ENCODE results near the gene PNCK.

PNCK gene

DNA sequence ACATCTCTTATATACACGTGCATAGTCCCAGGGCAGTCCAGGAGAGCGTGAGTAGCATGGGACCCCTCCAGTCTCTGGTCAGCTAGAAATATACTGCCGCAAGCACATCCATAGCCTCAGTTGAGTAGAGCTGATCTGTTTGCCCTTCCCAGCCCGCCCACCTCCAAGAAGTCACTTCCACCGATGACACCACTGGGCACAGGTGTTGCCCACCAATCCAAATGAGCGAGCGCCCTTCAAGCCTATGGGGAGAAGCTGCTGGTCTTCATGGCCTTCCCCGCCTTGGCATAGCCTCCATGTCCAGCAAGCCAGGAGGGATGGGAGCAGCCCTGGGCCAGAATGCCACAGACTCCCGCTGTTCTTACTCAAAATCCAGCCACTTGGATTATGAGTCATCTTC, 16.5 kb downstream of the PNCK start:
- no peak for DNase-seq

DNA sequence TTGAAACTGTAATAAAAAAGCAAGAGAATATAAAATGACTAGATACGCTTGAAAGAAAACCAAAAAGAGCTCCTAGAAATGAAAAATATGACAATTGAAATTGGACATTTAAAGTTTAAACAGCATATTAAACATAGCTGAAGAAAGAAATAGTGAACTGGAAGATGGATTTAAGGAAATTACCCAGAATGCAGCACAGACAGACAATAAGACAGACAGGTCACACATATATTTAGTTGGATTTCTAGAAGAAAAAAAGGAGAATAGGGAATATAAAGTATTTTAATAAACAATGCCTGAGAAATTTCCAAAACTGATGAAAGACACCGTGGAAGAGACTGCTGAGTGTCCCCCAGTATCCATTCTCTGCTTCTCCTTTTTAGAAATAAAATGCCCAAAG, 20.1 kb downstream of the PNCK start:
- no peak for DNase-seq

DNA sequence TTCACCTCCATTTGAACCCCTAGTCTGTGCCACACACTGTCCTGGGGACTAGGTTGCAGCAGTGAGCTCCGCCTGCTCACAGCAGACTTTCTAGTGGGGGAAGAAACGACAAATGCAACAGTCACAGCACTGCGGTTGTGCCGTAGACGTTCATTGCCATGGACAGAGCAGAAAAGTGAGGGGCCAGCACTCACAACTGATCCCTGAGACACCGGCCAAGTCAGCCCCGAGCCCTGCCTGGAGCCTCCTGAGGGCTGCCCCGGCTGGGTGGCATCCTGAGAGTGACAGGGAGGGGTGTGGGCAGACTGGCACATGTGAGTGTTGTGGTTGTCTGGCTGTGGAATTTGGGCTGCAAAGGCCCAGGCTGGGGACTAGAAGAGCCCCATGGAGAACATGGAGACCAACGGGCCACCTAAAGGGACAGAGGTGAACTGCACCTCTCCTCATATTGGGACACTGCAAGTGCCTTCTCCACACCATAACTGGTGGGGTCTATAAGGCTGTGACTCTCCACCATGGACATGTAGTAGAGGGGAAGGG, 22.0 kb downstream of the PNCK start:
- DNase-seq = no peak

DNA sequence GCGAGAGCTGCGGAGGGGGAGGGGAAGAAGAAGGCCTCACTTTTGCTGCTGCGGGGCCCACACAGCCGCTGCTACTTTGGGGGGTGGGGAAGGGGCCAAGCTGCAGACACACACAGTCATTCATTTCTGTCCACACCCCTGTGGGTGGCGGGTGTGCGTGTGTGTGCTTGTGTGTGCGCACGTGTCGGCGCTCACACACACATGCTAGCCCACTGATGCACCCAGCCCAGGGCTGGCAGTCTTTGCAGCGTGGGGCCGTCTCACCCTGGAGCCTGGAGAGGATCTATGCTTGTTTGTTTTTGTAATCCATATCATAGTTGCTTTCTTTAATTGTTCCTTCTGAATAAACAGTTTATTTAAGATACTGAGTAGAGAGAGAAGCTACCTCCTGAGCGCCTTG, 22.7 kb downstream of the PNCK start:
- DNase-seq = no peak

DNA sequence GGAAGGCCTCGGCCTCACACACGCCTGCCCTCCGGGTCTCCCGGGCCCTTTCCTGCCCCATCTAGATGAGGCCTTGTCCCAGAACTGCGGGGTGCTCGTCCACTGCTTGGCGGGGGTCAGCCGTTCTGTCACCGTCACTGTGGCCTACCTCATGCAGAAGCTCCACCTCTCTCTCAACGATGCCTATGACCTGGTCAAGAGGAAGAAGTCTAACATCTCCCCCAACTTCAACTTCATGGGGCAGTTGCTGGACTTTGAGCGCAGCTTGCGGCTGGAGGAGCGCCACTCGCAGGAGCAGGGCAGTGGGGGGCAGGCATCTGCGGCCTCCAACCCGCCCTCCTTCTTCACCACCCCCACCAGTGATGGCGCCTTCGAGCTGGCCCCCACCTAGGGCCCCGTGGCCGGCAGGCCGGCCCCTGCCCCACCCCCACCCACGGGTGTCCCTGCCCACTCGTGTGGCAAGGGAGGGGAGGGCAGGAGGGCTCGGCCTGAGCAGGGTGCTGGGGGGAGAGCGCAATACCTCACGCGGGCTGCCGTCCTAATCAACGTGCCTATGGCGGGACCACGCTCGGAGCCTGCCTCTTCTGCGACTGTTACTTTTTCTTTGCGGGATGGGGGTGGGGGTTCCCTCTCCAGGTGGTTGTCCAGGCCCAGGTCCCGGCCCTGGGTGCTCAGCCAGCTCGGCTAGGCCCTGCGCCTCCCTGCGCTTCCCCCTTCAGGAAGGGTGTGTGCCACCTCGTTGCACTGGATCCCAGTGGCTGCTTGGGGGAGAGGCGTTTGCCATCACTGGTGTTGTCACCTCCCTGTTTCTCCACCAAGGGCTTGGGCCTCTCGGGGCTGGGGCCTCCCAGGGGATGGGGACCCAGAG, 23.5 kb downstream of the PNCK start:
- no peak for DNase-seq

DNA sequence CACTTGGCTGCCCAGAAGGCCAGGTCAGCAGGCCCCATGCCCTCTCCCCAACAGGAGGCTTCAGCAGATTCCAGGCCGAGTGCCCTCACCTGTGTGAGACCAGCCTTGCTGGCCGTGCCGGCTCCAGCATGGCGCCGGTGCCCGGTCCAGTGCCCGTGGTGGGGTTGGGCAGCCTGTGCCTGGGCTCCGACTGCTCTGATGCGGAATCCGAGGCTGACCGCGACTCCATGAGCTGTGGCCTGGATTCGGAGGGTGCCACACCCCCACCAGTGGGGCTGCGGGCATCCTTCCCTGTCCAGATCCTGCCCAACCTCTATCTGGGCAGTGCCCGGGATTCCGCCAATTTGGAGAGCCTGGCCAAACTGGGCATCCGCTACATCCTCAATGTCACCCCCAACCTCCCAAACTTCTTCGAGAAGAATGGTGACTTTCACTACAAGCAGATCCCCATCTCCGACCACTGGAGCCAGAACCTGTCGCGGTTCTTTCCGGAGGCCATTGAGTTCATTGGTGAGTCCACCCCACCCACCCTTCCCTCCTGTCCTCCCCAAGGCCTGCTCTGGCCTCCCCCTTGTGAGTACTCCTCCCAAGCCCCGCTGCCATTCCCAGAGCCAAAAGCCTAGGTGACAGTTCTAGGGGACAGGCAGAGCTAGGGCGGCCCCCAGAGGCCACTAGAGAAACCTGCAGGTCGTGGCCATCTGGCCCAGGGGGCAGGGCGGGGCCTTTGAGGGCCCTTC, 24.3 kb downstream of the PNCK start:
- DNase-seq = no peak

DNA sequence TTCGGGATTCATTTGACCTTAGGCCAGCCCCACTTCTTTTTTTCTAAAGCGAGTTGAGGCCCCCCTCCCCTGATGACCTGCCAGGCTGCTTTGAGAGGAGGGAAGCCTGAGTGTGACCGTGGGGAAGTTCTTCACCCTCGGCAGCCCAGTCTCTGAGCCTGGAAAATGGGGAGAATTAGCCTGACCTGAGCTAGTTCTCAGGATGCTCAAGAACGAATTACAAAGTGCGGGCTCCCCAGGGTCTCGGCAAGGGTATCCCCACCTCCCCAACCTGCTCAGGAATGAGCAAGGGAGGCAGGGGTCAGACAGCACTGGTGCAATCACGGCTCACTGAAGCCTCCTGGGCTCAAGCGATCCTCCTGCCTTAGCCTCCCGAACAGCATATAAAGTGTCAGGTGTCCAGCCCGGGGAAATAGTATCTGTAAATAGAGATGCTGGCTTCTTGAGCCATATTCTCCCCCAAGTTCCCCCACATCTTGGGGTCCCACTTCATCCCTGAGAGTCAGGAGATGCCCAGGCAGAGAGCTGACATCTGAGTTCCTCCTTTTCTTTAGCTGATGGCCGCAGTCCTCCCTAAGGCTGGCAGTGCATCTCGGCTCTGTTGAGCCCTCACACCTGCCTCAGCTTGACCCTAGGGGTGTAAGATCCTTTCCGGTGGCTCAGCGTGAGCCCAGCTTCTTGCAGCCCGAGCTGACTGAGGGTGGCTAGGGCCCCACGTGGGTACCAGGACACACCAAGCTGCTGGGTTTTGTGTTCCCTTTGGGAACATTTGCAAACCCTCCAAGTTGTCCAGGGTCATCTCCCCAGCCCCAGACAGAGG, 25.0 kb downstream of the PNCK start:
- no peak for DNase-seq

DNA sequence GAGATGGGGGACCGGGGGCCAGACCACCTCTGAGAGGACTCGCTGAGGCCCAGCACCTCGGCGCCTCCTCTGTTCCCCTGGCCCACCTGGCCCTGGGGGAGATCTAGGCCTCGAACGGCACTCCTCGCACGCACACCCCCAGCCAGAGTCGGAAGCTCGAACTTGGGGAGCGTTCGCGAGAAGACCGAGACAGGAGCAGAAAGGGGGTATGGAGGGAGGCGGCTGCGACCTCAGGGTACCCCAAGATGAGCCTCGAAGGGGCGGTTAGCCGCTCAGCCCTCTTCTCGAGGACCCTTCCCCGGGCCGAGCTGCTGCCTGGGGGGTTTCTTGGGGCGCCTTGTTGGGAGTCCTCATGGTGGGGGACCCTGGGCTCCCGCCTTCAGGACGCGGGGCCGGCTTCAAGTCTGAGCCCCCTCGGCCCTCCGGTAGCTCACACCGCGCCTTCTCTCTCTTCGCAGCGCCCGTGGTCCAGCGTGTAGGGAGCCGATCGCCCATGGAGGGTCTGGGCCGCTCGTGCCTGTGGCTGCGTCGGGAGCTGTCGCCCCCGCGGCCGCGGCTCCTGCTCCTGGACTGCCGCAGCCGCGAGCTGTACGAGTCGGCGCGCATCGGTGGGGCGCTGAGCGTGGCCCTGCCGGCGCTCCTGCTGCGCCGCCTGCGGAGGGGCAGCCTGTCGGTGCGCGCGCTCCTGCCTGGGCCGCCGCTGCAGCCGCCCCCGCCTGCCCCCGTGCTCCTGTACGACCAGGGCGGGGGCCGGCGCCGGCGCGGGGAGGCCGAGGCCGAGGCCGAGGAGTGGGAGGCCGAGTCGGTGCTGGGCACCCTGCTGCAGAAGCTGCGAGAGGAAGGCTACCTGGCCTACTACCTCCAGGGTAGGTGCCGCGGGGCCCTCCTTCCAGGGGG, 25.9 kb downstream of the PNCK start:
- DNase-seq = no peak

DNA sequence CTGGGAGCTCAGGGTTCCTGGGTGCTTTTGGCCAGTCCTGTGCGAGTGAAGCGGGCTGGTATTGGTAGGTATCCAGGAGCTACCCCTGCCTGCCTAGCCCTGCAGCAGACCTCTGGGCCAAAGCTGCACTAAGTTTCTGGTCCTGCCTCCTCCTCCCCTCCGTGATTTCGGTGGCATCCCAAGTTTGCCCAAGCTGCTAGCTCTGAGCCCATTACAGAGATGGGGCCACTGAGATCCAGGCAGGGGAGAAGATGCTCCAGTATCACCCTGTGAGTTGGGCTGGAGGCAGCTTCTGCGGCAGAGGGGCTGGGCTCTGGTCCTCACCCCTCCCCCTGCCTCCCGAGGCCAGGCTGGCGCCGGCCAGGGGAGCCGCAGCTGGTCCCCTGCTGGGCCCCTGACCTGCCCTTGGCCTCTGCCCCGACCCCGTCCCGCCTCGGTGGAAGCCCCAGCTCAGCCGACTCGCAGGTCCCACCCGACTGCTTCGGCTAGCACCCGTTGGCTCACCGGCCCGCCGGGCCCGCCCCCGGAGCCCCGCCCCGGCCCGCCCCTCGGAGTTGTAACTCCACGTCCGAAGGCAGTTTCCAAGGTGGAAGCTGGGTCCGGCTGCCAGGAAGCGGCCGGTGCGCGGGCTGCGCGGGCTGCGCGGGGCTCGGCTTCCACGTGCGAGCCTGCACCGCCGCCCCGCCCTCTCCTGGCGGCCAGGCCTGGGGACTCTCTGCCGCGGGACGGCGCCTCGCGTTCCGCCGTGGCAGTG, 26.8 kb downstream of the PNCK start, which contains the start of gene DUSP9:
Gene DUSP9, plus strand, starts transcription at position 584 of the 754 bp plus-strand sequence. CDS start 751 bp downstream, outside the sequence.
- no peak for DNase-seq

DNA sequence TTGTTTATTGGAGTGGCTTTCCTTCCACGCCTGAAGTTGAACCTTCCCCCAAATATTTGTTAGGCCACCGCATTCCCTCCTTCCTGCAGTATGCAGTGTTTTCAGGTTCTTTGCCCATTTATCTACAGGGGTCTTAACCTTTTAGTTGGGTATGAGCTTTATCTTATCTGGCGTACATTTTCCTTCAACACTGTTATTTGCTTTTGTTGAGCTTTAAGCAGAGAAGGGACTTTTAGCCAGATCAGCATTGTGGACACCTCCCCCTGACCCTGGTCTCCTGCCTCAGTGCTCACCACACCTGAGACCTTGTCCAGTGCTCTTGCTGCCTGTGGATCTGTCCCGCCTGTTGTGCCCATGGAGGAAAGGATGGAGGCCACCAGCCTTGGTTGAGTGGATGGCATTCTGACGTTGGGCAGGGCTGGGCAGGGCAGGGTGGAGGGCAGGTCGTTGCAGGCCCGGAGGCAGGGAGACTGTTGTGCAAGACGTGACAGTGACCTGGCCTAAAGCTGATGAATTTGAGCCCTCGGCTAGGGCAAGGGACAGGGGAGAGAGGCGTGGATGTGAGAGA, 27.6 kb downstream of the PNCK start:
- DNase-seq = no peak

DNA sequence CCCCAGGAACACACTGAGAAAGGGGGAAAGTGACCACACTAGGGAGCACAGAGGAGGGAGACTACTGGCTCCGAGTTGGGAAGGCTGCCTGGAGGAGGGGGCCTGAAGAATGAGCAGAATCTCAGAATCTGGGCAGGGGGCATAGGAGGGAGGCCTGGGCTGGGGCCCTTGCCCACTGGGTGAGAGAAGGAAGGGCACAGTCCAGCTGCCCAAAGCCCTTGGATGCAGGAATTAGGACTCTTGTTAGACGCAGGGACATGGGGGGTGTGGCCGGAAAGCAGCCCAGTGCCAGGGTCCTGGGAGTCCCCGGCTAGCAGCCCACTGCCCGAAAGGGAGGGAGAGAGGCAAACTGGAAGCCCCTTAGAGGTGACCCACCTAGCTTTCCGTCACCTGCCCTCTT, 28.5 kb downstream of the PNCK start:
- DNase-seq = no peak

DNA sequence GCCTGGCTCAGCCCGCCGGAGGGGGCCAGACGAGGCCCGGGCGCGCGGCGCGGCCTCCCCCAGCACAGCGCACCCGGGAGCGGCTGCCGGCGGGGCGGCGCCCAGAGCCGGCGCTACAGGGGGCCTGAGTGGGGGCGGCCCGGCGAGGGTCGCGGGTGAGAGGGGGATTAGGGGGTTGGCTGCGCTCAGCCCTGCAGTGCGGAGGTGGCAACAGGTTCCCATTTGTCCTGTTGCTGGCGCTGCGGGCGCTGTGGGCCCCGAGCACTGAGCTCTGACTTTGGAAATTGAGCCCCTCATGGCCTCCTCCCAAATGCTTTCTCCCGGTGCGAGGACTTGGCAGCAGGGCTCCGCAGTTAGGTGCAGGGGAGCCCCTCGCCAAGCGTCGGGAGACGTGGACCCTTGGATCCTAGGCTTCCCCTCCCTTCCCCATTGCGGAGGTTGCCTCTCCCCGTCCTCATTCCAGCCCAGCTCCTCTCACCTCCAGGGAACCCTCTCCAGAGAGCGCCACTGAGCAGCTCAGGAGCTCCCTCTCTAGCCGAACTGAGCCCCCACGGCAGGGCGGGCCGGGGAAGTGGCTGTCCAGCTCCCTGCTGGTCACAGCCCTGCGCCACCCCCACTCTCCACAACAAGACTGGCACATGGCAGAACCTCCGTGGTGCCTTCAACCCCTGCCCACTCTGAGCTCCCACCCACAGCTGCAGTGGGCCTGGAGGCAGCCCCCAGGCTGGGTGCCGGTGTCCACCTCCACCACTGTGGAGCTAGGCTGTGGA, 29.1 kb downstream of the PNCK start:
- DNase-seq = no peak

DNA sequence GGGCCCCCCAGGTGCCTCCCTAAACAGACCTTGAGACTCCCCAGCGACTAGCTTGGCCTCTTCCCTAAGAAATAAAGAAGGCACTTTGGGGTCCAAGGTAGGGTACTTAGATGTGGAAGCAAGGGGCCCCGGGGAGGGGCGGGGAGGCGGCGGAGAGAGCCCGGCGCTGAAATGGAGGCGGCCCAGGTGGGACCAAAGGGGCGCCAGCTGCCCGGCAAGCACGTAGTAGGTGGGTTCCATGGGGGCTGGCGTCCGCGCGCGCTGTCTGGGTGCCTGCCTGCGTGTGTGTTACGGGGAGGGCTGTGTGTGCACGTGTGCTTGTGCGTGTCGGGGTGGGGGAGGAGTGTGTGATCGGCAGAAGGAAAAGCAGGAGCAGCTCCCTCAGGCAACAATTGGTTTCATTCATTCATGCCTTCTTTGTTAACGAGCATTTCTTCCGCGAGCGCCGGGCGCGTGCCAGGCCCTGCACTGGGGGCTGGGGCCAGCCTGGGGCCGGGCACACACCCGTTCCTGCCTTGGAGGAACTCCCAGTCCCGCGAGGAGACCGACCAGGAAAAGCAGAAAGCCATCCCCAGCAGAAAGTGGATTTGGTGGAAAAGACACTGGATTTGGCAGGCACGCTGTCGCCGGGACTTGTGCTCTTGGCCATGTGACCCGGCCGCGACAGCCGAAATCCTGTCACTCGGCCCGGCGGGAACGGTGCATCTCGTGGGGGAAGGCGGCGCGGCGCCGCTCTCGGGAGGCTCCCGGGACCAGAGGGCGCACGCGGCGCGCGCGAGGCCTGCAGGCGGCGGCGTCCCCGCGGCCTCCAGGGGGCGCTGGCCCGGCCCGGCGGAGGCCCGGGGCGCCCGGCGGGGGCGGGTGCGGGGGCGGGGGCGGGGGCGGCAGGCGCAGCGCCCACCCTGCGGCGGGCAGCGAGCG, 29.9 kb downstream of the PNCK start:
- no peak for DNase-seq

DNA sequence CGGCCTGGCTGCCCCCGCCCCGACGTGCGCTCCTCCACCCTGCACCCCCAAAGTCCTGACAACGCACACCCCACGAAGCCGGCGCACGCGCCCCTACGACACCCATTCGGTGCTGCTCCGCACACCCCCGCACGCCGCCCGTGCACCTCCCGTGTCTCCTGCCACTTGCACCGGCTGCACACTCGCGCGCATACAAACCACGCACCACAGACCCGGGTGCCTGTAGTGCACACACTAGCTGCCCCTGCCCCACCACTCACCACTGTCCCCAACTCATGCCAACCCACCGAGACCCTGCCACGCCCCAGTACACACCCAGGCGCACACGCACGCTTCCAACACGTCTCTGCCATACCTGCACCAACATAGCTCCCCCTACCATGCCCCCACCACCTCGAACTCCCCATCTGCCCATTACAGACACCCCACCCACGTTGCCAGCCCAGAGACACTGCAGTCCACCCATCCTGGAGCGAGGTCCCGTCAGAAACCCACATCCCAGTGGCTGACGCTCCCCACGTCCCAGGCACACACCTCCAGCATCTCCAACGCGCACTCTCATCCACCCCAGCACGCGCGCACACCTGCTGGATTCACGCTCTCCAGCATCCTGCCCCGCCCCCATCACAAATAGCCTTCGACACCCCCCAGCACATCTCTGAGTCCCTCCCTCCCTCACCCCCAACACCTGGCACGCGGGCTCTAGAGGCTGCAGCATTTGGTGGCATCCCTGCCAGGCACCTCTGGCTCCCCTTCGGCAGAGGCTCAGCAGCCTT, 30.8 kb downstream of the PNCK start:
- DNase-seq = no peak

DNA sequence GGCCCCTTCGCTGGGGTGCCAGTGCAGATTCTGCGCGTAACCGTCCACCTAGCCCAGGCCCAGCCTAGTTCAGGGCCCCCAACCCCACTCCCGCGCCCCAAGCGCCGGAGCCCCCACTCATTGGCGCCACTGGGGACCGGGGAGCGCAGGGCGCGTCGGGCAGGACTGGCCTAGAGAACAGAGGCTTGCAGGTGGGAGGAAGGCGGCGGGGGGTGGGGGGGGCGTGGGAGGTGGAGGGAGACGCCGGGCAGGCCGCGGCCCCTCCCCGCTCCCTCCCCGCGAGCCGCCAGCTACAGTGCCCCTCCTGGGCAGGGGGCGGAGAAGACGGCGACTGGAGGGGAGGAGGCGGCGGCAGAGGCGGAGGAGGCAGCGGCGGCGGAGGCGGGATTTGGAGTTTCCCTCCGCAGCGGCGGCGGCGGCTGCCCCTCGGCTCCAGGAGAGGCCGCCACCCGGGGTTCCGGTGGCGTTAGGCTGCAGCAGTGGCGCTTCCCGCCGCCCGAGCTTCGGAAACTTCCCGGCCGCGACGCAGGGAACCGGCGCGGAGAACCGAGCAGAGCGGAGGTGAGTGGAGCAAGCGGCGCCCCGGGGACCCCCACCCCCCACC, 31.5 kb downstream of the PNCK start:
- DNase-seq = no peak

DNA sequence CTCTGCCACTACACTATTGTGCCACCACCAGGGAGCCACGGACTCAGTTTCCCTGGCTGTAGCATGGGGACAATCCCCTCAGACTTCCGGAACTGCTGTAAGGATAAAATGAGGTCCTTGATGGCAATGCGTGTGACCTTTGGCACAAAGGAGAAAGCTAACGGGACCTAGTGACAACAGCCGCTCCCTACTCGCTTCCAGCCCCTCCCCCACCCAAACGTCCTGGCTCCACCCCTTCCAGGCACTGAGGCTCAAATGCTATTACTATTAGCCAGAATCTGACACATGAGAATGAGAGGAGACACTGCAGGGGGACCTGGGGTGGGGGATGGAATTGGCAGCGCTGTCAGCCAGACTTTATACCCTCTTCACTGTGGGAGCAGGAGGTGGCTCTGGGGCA, 32.0 kb downstream of the PNCK start:
- no peak for DNase-seq

DNA sequence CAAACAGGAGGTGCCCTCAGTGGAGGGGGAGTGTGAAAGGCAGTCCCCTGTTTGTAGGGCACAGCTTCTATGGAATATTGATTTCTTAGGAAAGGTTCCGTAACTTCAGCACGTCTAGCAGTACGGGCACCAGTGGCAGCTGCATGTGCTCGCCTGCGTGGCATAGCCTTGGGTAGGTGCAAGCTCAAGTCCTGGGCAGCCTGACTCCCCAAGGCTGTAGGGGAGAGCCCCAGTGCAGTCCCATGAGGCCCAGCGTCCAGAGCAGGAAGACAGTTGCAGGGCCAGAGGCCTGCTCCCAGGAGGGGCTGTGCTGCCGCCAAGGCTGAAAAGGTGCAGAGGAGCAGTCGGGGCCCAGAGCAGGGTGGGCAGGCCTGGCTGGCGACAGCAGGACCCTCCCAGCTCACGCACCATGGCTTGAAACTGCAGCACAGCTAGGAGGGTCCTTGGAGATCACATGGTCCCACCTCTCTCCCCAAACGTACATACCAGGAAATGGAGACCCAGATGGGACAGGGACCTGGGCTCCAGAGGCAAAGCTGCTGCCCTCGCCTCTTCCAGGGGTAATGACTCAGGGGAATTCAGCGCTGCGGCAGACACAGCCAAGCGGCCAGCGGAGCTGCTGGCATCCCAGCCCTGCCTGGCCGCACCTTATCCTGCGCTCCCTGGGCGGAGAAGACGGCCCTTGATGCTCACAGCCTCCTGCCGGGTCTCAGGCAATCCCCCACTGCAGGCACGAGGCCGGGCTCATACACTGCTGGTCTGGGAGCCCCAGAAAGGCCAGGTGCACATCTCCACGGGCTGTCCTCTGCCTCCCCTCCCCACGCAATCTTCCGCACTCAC, 32.7 kb downstream of the PNCK start:
- DNase-seq = no peak

All from left hindlimb (tissue), 1 donor.